GM23338 (cell line): Measurements from ENCODE around the gene PTAFR. TPM values are rescaled to one million over a fixed set of nuclear protein-coding genes. Genes with fewer than 3 reads are reported as not detected.

Experiments
- polyA plus RNA-seq: library from polyadenylated mRNA; unstranded; fragments of >200 nt; fragmentation: Nextera tagmentation; extraction: Ambion mirVana; gene quantifications from 2 replicates; pipeline ENCODE4 v1.2.1, GENCODE V29; 2016
- small RNA-seq: library from RNA; depleted of rRNA; stranded (forward); fragments of <200 nt; gene quantifications from one replicate; pipeline ENCODE3, GENCODE V24; 2014; ENCODE audit warnings: low replicate concordance
- total RNA-seq: library from RNA; depleted of rRNA; stranded (reverse); fragments of >200 nt; shearing (Covaris generic); gene quantifications from 2 replicates; pipeline ENCODE4 v1.2.3, GENCODE V29; 2014; rRNA removed

The PTAFR gene
- total and polyA plus RNA-seq, 2 experiments from 2014 or later = 0.29 to 0.76 TPM

Small RNAs within 50 kb of the gene (small RNA-seq; reads per million reads assigned to genes)
- gene RNU6-176P = not detected

Other genes starting within 250 kb of the PTAFR start
- gene SMPDL3B, start 241.7 kb downstream of the PTAFR start, total RNA-seq = 78.5 and 83.1 TPM in 2 replicates
- gene SMPDL3B, start 241.7 kb downstream of the PTAFR start, polyA plus RNA-seq = 39.5 and 40.9 TPM in 2 replicates
- gene XKR8, start 216.7 kb downstream of the PTAFR start, total RNA-seq = 9.6 and 13.1 TPM in 2 replicates
- 8.2 and 9.6 TPM in 2 replicates for gene XKR8, start 216.7 kb downstream of the PTAFR start, polyA plus RNA-seq
- gene EYA3, start 88.1 kb downstream of the PTAFR start, total RNA-seq = 25.5 and 33.6 TPM in 2 replicates
- 10.9 and 12.5 TPM in 2 replicates for gene EYA3, start 88.1 kb downstream of the PTAFR start, polyA plus RNA-seq
- 67.3 and 71.0 TPM in 2 replicates for gene DNAJC8, start 56.3 kb upstream of the PTAFR start, total RNA-seq
- gene DNAJC8, start 56.3 kb upstream of the PTAFR start, polyA plus RNA-seq = 208 and 210 TPM in 2 replicates
- gene ATP5IF1, start 59.4 kb upstream of the PTAFR start, total RNA-seq = 230 and 282 TPM in 2 replicates
- 1,325 and 1,405 TPM in 2 replicates for gene ATP5IF1, start 59.4 kb upstream of the PTAFR start, polyA plus RNA-seq
- 43.6 and 52.1 TPM in 2 replicates for gene SESN2, start 82.8 kb upstream of the PTAFR start, total RNA-seq
- gene SESN2, start 82.8 kb upstream of the PTAFR start, polyA plus RNA-seq = 20.8 and 22.8 TPM in 2 replicates
- 11.9 and 12.6 TPM in 2 replicates for gene MED18, start 152.3 kb upstream of the PTAFR start, total RNA-seq
- 7.6 and 8.5 TPM in 2 replicates for gene MED18, start 152.3 kb upstream of the PTAFR start, polyA plus RNA-seq
- 29.7 and 35.4 TPM in 2 replicates for gene PHACTR4, start 193.1 kb upstream of the PTAFR start, total RNA-seq
- 47.1 and 54.1 TPM in 2 replicates for gene PHACTR4, start 193.1 kb upstream of the PTAFR start, polyA plus RNA-seq